ENCODE measurements around the gene ZDHHC11B. TPM values are rescaled to one million over a fixed set of nuclear protein-coding genes. Genes with fewer than 3 reads are reported as not detected.
"Not testable (repeated sequence)": the region's sequence is repeated elsewhere in the genome, so short reads cannot be mapped to it uniquely, and the experiment has no call there.

ZDHHC11B gene
- total RNA-seq, 2 experiments from 2014 or later, result 14.8 to 15.1 TPM

DNA sequence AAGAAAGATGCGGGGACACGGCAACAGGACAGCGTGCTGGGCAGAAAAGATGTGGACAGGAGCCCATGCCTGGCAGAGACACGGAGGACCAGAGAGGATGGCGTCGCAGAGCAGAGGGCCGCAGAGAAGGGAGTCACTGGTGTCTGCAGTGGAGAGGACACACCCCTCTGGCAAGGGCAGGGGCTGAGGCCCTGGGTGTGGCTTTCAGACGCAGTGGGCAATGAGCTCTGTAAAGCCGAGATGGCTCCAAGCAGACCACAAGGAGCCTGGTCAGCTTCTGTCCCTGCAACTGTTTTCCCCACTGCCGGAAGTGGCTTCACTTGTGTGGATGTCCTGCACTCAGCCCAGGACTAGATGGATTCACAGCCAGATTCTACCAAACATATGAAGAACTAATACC lies 4.2 kb upstream of the ZDHHC11B start:
- intact Hi-C loops (cut with DNase I, micrococcal nuclease); H3K36me3 Mint-ChIP-seq (ENCODE audit: low read depth); DNase-seq; CTCF ChIA-PET; H3K27ac Mint-ChIP-seq; H3K4me1 Mint-ChIP-seq (ENCODE audit: low read depth); H3K36me3 ChIP-seq (ENCODE audit: insufficient read depth, low read length); H3K27ac ChIP-seq (ENCODE audit: low read depth in 1 of 2, low read length in 2 of 2); H3K9me3 ChIP-seq (ENCODE audit: control insufficient read depth in 1 of 2, insufficient read depth in 1 of 2, low read length in 2 of 2); H3K27me3 ChIP-seq (ENCODE audit: control insufficient read depth in 1 of 2, insufficient read depth in 2 of 2, low read length in 2 of 2); H3K4me3 ChIP-seq (ENCODE audit: low read length); H3K27me3 Mint-ChIP-seq; ATAC-seq (ENCODE audit: poor library complexity); POLR2A ChIA-PET; H3K4me3 Mint-ChIP-seq: not testable (repeated sequence)
- peaks cover 10% of the 10 kb centered on the region for H3K4me1 ChIP-seq (ENCODE audit: insufficient read depth, low read length)
- H3K9me3 Mint-ChIP-seq, result peaks cover 11% of the 10 kb centered on the region

DNA sequence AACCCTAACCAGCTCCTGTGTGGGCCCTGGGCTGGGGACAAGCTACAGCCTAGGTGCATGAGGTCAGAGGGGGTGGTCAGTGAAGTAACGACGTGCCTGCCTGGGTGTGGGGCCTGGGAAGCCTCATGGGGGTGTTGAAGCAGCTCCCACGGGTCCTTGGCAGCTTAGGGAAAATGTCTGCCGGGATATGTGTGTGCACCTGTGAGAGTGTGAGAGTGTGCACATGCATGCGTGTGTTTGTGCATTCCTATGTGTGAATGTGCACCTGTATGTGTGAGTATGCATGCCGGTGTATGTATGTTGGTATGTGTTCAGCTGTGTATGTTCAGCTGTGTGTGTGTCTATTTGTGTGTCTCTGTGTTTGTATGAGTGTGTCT lies 3.3 kb upstream of the ZDHHC11B start:
- H3K27ac Mint-ChIP-seq; intact Hi-C loops (cut with DNase I, micrococcal nuclease); POLR2A ChIA-PET; H3K9me3 Mint-ChIP-seq; DNase-seq; H3K36me3 ChIP-seq (ENCODE audit: insufficient read depth, low read length); H3K4me3 ChIP-seq (ENCODE audit: low read length); H3K4me1 Mint-ChIP-seq (ENCODE audit: low read depth); H3K27me3 Mint-ChIP-seq; H3K9me3 ChIP-seq (ENCODE audit: control insufficient read depth in 1 of 2, insufficient read depth in 1 of 2, low read length in 2 of 2); H3K27me3 ChIP-seq (ENCODE audit: control insufficient read depth in 1 of 2, insufficient read depth in 2 of 2, low read length in 2 of 2); ATAC-seq (ENCODE audit: poor library complexity); H3K27ac ChIP-seq (ENCODE audit: low read depth in 1 of 2, low read length in 2 of 2); H3K36me3 Mint-ChIP-seq (ENCODE audit: low read depth); CTCF ChIA-PET: not testable (repeated sequence)
- H3K4me1 ChIP-seq (ENCODE audit: insufficient read depth, low read length), result peaks cover 17% of the 10 kb centered on the region
- H3K4me3 Mint-ChIP-seq, result peak overlapping the region; percentile 43

DNA sequence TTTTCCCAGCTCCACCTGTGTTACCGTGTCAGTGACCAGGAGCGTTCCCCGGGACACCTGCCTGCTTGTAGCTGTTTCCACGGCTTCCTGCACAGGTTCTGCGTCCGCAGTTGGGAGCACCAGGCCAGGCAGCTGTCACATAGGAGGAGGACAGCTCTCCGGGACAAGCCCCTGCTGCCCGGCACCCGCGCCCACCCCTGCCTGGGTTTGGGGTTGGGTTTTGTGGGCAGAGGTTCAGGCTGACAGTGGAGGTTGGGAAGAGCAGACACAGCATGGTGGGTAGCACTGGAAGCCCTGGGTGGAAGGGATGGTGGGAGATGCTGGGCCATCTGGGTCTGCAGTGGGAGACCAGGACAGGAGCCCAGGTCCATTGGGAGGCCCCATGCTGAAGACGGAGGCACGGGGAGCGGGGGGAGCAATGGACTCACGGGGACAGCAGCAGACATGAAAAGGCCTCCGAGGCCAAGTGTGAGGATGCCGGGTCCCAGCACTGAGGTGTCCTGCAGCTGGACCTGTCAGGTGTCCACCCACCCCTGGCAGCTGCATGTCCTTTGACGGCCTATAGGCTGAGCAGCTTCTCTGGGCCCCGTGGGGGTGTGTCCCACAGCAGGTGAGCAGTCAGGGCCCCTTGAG lies 2.8 kb upstream of the ZDHHC11B start:
- H3K36me3 ChIP-seq (ENCODE audit: insufficient read depth, low read length); H3K27ac Mint-ChIP-seq; intact Hi-C loops (cut with DNase I, micrococcal nuclease); H3K9me3 ChIP-seq (ENCODE audit: control insufficient read depth in 1 of 2, insufficient read depth in 1 of 2, low read length in 2 of 2); H3K4me1 Mint-ChIP-seq (ENCODE audit: low read depth); H3K4me3 ChIP-seq (ENCODE audit: low read length); DNase-seq; H3K36me3 Mint-ChIP-seq (ENCODE audit: low read depth); H3K27ac ChIP-seq (ENCODE audit: low read depth in 1 of 2, low read length in 2 of 2); H3K4me3 Mint-ChIP-seq; H3K27me3 Mint-ChIP-seq; H3K27me3 ChIP-seq (ENCODE audit: control insufficient read depth in 1 of 2, insufficient read depth in 2 of 2, low read length in 2 of 2); POLR2A ChIA-PET; CTCF ChIA-PET; ATAC-seq (ENCODE audit: poor library complexity); H3K9me3 Mint-ChIP-seq: not testable (repeated sequence)
- H3K4me1 ChIP-seq (ENCODE audit: insufficient read depth, low read length), result peaks cover 17% of the 10 kb centered on the region

DNA sequence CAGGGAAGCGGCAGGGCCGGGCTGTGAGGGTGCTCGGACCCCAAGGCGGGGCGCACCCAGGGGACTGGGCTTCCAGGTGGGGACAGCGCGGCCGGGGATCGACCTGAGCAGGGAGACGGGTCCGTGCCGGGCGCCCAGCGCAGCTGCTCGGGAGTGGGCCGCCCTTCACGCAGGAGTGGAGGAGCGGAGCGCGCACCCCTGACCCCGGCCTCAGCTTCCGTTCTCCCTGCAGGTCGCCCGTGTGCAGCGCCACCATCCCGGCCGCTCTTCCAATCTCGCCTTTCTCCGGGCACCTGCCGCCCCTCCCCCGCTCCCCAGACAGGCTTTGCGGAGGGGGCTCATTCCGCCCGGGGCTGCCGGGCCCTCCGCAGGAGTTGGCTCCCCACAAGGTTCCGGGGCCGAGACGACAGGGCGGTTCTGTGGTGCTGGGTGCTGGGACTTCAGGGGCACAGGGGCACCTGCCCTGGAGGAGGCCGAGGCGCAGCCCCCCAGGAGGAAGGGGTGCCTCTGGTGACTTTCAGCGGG lies 714 bp upstream of the ZDHHC11B start:
- peak in 4 of 14 experiments; percentile 11 to 41 (median 32) for DNase-seq
- POLR2A ChIA-PET, result not testable (repeated sequence)

DNA sequence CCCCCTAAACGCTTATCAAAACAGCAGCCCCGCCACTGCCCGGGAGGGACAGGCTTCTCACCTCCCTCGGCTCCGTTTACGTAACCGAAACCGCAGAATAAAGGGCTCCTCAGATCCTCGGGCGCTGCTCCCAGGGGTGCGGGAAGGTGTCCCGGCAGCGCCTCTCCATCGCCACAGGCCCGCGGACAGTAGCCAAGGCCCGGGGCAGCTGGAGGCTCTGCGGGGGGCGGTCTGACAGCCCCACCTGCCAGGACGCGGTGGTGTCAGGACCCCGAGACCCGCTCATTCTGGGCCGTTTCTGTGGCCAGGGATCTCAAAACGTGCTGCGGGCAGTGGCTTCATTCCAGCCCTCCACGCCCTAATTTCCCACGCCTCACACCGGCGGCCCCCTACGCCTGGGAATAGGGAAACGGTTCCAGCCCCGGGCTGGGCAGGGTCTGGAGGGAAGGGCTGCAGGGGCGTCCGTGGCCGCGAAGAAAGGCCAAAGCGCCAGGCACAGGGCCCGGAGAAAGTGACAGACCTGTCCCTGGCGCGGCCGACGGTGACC lies 575 bp downstream of the ZDHHC11B start:
- H3K36me3 ChIP-seq (ENCODE audit: insufficient read depth, low read length); POLR2A ChIA-PET; H3K9me3 Mint-ChIP-seq; H3K27ac Mint-ChIP-seq; H3K9me3 ChIP-seq (ENCODE audit: control insufficient read depth in 1 of 2, insufficient read depth in 1 of 2, low read length in 2 of 2); H3K27me3 ChIP-seq (ENCODE audit: control insufficient read depth in 1 of 2, insufficient read depth in 2 of 2, low read length in 2 of 2); H3K36me3 Mint-ChIP-seq (ENCODE audit: low read depth); H3K27me3 Mint-ChIP-seq; H3K4me1 Mint-ChIP-seq (ENCODE audit: low read depth); CTCF ChIA-PET; H3K27ac ChIP-seq (ENCODE audit: low read depth in 1 of 2, low read length in 2 of 2): not testable (repeated sequence)
- DNase-seq (peak in 8 of 14 experiments; percentile 25 to 62 (median 50)), ATAC-seq (ENCODE audit: poor library complexity) (peak; percentile 38)
- intact Hi-C loops (cut with DNase I, micrococcal nuclease), result loop anchor here in 1 of 2 experiments (2.0 to 5.0 kb wide), 3 partner anchors 91 to 171 kb away; partner anchors contain the start of genes BRD9, CEP72, TPPP and TRIP13
- peak overlapping the region; percentile 70 for H3K4me3 ChIP-seq (ENCODE audit: low read length)
- H3K4me3 Mint-ChIP-seq, result peak overlapping the region; percentile 76
- H3K4me1 ChIP-seq (ENCODE audit: insufficient read depth, low read length), result peaks cover 17% of the 10 kb centered on the region

More for the DNA sequence above, 714 bp upstream of the ZDHHC11B start:
- H3K27ac Mint-ChIP-seq; H3K9me3 Mint-ChIP-seq; H3K27me3 Mint-ChIP-seq; H3K4me1 Mint-ChIP-seq (ENCODE audit: low read depth); H3K27ac ChIP-seq (ENCODE audit: low read depth in 1 of 2, low read length in 2 of 2); H3K27me3 ChIP-seq (ENCODE audit: control insufficient read depth in 1 of 2, insufficient read depth in 2 of 2, low read length in 2 of 2); H3K9me3 ChIP-seq (ENCODE audit: control insufficient read depth in 1 of 2, insufficient read depth in 1 of 2, low read length in 2 of 2); H3K36me3 Mint-ChIP-seq (ENCODE audit: low read depth); CTCF ChIA-PET; H3K36me3 ChIP-seq (ENCODE audit: insufficient read depth, low read length): not testable (repeated sequence)
- ATAC-seq (ENCODE audit: poor library complexity), result peak; percentile 9
- peaks cover 17% of the 10 kb centered on the region for H3K4me1 ChIP-seq (ENCODE audit: insufficient read depth, low read length)
- H3K4me3 ChIP-seq (ENCODE audit: low read length), result peak overlapping the region; percentile 45
- intact Hi-C loops (cut with DNase I, micrococcal nuclease), result loop anchor here in 1 of 2 experiments (2.0 kb wide), 2 partner anchors 92 to 172 kb away; partner anchors contain the start of genes CEP72 and TPPP
- peak overlapping the region; percentile 74 for H3K4me3 Mint-ChIP-seq

DNA sequence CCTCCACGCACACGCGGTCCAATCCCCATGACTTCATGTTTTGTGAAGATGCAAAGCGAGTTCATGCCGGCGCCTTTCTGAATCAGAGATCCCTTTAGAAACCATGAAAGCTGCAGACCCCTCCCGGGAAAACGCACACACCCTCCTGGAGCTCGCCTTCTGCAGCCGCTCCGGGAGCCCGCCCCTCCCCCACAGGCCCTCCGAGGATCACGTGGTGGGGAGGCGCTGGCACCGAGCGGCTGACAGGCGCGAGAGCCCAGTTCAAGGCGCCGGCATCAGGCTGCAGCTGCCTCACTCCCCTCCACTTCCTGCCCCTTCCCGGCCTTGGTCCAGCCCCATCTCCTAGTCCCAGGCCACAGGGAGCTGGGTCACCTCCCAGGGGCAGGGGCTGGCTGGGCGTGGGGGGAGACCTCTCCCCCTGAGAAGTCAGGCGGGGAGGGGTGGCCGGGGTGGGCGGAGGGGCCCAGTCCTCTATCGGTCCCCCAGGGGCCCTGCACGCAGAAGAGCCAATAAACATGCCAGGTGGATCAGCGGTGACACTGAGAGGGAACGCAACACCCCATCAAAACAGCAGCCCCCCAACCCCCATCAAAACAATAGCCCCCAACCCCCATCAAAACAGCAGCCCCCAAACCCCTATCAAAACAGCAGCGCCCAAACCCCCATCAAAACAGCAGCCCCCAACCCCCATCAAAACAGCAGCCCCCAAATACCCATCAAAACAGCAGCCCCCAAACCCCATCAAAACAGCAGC lies 1.3 kb downstream of the ZDHHC11B start:
- H3K9me3 ChIP-seq (ENCODE audit: control insufficient read depth in 1 of 2, insufficient read depth in 1 of 2, low read length in 2 of 2); H3K4me1 Mint-ChIP-seq (ENCODE audit: low read depth); H3K27me3 Mint-ChIP-seq; H3K27ac ChIP-seq (ENCODE audit: low read depth in 1 of 2, low read length in 2 of 2); H3K36me3 Mint-ChIP-seq (ENCODE audit: low read depth); H3K27me3 ChIP-seq (ENCODE audit: control insufficient read depth in 1 of 2, insufficient read depth in 2 of 2, low read length in 2 of 2); H3K36me3 ChIP-seq (ENCODE audit: insufficient read depth, low read length); H3K9me3 Mint-ChIP-seq; POLR2A ChIA-PET; H3K27ac Mint-ChIP-seq; CTCF ChIA-PET; H3K4me3 Mint-ChIP-seq: not testable (repeated sequence)
- ATAC-seq (ENCODE audit: poor library complexity) (peak; percentile 38), DNase-seq (peak in 3 of 14 experiments; percentile 36 to 49 (median 45))
- H3K4me3 ChIP-seq (ENCODE audit: low read length), result peak overlapping the region; percentile 70
- intact Hi-C loops (cut with DNase I, micrococcal nuclease), result loop anchor here in 1 of 2 experiments (5.0 kb wide), 1 partner anchor 109 kb away; the partner anchor contains the start of genes BRD9 and TRIP13
- H3K4me1 ChIP-seq (ENCODE audit: insufficient read depth, low read length), result peaks cover 17% of the 10 kb centered on the region
